Erythroblast (primary cell): Measurements from ENCODE around the gene RASGRP3.

Source experiments
- DNase-seq, 2 experiments: peaks; one replicate each; lab custom pipeline; 2025; lab: John Stamatoyannopoulos, UW
- GATA1 ChIP-seq: IDR thresholded peaks from 2 replicates; pipeline ENCODE4 v1.6.1; 2011; ENCODE audit warnings: low read depth, mild to moderate bottlenecking, control low read depth, low read length, moderate library complexity
- POLR2A ChIP-seq: IDR thresholded peaks from 2 replicates; pipeline ENCODE4 v1.6.1; 2011; ENCODE audit warnings: mild to moderate bottlenecking, low read length

The RASGRP3 gene

DNA sequence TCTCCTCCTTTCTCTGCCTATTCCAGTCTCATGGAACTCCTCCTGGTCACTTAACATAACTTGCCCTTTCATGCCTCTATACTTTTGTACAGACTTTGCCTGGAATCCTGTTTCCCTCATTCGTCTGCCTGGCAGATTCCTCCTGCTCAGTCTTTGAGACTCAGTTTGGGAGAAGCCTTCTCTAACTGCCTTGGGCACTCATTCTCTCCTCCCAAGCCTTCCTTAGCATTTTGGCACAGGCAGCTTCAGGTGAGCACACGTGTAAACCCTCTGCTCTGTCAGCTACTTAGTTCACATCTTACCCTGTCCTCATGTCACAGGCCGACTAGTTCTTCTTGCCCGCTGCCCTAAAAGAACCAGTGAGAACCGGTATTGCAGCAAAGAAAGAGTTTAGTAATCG lies 128.6 kb downstream of the RASGRP3 start:
- DNase-seq = no peak
- TF ChIP-seq POLR2A = no peak

GRCh38 chr2:33606100-33606499 lies 129.7 kb downstream of the RASGRP3 start:
- TF ChIP-seq GATA1 = no peak
- TF ChIP-seq POLR2A = no peak
- no peak for DNase-seq

DNA sequence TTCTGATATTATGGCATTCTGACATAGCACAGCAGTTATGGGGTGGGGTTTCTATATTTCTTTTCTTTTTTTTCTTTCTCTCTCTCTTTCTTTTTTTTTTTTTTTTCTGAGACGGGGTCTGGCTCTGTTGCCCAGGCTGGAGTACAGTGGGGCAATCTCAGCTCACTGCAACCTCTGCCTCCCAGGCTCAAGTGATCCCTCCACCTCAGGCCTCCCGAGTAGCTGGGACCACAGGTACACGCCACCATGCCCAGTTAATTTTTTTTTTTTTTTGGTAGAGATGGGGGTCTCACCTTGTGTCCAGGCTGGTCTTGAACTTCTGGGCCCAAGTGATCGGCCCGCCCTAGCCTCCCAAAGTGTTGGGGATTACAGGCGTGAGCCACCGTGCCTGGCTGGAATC lies 130.2 kb downstream of the RASGRP3 start:
- no peak for DNase-seq
- no peak for TF ChIP-seq GATA1
- no peak for TF ChIP-seq POLR2A

GRCh38 chr2:33607251-33607721 lies 130.8 kb downstream of the RASGRP3 start:
- TF ChIP-seq GATA1 (no peak), POLR2A (no peak)
- peak in 1 of 2 experiments; percentile 4 for DNase-seq

DNA sequence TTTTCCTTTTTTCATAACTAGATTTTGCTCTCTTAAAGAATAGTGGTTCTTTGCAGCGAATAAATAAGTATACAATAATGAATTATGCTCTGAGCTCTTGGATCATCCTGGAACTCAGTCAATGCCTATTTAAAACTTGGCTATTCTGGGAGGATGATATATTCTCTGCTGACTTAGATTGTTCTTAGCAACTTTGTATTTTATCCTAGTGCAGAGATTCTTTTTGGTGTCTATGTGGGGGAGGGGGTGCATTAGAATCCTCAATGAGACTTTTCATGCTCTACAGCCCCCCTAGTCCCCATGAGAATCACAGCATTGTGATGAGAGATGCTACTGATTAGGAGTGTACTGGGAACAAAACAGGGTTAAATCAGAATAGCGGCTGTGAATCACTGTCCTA lies 131.5 kb downstream of the RASGRP3 start:
- no peak for DNase-seq
- TF ChIP-seq GATA1 (no peak), POLR2A (no peak)

DNA sequence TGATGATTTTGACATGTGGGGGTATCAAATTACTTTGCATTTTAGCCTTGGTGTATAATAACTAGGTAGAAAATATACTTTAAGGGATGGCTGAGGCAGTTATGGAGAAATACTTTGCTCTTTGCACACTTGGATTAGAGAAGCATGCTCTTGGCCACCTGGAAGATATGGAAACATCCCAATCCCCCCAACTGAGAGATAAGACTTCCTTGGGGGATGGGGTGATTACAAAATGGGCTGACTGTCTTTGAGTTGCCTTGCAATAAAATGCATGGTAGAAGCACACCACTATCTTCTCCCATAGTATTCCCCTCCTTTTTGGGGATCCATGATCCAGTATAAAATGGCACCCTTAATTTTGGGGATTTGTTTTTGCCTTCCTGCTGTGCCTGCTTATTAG lies 137.7 kb downstream of the RASGRP3 start:
- TF ChIP-seq GATA1 = no peak
- no peak for TF ChIP-seq POLR2A
- no peak for DNase-seq
